Measurements from ENCODE around the gene TMEM132D.

Gene TMEM132D

GRCh38 chr12:129138776-129139175 lies 765.0 kb downstream of the TMEM132D start:
- no peak for DNase-seq (ENCODE audit: extremely low read depth in 1 of 2, low read depth in 1 of 2)

DNA sequence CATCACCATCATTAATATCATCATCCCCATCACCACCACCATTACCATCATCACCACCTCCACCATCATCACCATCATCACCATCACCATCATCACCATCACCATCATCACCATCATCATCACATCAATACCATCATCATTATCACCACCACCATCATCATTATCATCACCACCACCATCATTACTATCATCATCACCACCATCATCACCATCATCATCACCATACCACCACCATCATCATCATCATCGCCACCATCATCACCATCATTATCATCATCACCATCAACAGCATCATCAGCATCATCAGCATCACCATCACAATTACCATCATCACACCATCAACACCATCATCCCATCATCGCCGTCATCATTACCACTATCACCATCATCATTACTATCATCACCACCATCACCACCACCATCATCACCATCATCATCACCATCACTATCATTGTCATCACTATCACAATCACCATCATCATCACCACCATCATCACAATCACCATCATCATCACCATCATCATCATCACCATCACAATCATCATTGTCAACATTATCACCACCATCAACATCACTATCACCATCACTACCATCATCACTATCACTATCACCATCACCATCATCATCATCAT lies 767.0 kb downstream of the TMEM132D start:
- DNase-seq (ENCODE audit: extremely low read depth in 1 of 2, low read depth in 1 of 2), result no peak

DNA sequence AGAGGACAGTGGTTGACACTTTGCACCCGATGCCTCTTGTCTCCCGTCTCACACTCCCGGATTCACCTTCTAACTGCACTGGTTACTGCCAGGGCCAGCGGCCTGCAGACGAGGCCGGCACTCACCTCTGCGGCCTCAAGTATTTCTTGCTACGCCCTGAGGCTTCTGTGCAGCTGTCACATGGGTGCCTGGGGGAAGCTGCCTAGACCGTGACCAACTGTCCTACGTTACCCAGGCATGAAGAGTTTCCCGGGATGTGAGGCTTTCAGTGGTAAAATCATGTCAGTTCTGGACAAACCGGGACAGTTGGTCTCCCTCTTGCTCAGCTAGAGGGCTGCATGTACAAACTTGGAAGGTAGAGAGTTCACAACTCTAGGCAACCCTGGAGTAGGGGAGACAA lies 776.1 kb downstream of the TMEM132D start:
- DNase-seq (ENCODE audit: extremely low read depth in 1 of 2, low read depth in 1 of 2), result no peak

DNA sequence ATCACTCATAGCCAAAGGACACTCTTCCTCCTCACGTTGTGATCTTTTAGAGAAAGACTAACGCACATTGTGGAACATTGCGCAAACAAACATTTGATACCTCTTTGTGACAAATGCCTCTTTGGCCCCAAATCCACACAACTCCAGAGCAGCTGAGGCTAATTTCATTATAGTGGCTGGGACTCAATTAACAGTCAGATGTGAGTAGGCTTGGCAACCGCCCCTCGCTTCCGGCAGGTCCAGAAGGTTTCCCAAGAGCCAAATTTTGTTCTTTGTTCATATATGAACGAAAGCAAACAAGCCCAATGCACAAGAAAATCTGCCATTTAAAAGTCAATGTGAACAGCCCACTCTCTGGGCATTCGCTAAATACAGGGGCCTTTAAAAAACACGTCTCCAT lies 776.6 kb downstream of the TMEM132D start:
- DNase-seq (ENCODE audit: extremely low read depth in 1 of 2, low read depth in 1 of 2), result no peak

DNA sequence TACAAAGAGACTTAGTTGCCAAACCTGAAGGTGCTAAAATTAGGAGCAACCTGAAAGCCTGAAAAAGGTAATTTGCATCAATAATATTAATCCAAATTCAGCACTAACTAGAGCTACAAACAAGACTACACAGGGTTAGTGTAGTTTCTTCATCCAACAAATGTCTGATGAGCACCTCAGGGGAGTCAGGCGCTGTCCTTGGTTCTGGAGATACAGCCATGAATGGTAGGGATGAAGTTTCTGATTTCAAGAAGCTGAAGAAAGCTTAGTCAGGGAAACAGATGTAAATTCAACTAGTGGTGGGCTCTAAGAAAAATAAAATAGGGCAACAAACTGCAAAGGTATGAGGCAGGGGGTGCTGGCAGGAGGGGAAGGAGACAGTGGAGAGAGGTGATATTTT lies 784.3 kb downstream of the TMEM132D start:
- no peak for DNase-seq (ENCODE audit: extremely low read depth in 1 of 2, low read depth in 1 of 2)

GRCh38 chr12:129115558-129115957 lies 788.3 kb downstream of the TMEM132D start:
- DNase-seq (ENCODE audit: extremely low read depth in 1 of 2, low read depth in 1 of 2), result no peak

DNA sequence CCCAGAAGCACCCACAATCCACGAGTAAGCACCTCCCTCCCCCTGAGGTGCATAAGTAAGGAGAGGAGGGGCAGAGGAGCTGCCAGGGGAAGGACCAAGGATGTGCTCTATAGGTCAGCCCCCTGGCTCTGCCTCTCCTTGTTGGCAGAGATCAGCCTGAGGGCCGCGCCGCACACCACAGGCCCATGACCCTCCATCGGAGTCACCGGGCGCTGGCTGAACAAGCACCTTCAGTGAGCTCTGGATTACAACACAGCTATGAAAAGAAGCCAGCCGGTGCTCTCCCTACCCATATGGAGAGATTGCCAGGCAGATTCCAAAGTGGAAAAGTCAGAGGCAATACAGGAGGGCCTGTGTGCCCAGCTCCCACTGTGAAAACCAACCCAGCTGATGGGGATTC lies 793.2 kb downstream of the TMEM132D start:
- DNase-seq (ENCODE audit: extremely low read depth in 1 of 2, low read depth in 1 of 2), result no peak

- DNase-seq (ENCODE audit: extremely low read depth in 1 of 2, low read depth in 1 of 2), result no peak
Observed at GRCh38 chr12:129109174-129110001, 794.4 kb downstream of the TMEM132D start.

DNA sequence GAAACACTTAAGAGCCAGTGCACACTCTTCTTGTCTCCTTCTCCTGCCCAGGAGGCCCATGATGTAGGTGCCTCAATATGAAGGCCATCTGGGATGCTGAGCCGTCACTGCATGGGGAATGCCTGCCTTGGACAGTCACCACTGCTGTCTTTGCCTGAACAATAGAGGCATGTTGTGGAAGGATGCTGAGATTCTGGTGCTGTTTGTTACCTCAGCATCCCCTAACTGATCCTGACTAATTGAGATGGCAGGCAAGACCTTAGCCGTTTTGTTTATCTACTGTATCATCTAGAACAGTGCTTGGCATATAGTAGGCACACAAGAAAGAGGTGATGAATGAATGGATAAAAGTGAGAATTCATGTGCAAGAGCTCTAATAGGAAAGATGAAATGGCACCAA lies 797.1 kb downstream of the TMEM132D start:
- DNase-seq (ENCODE audit: extremely low read depth in 1 of 2, low read depth in 1 of 2), result no peak

DNA sequence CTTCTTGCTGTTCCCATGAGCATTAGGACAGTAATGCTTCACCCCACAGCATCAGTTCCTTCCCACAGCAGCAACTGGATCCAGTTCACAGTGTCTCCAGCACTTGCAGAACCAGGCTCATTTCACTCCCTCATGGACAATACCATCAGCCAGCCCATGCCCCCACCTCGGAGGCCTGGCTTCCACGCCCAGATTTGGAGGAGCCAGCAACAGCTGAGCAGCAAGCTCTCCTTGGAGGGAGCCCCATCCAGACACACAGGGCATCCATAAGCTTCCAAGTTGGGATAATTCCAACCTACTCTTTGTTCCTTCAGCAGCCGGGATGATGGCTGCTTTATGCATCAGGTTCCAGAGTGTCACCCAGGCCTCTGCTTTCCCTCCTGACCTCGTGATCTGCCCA lies 800.6 kb downstream of the TMEM132D start:
- no peak for DNase-seq (ENCODE audit: extremely low read depth in 1 of 2, low read depth in 1 of 2)

GRCh38 chr12:129102233-129102632 lies 801.6 kb downstream of the TMEM132D start:
- DNase-seq (ENCODE audit: extremely low read depth in 1 of 2, low read depth in 1 of 2), result no peak

GRCh38 chr12:129101816-129102215 lies 802.0 kb downstream of the TMEM132D start:
- no peak for DNase-seq (ENCODE audit: extremely low read depth in 1 of 2, low read depth in 1 of 2)

DNA sequence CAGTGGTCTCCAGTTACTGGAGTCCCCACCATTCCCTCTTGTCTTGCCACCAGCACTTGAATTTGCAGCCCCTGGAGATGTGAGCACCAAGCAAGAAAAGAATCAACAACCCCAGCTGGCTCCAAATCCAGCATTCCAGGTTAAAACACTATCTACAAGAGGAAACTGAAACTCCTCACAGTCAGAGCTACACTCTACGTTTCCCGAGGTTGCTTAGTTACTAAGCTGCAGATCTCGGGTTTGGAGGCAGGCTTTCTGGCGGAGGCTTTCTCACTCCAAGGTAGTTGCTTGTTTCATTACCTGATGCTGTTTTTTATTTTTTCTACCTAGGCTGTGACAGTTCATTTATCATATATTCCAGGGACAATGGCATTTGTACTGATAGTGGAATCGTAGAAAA lies 802.4 kb downstream of the TMEM132D start:
- no peak for DNase-seq (ENCODE audit: extremely low read depth in 1 of 2, low read depth in 1 of 2)

- DNase-seq (ENCODE audit: extremely low read depth in 1 of 2, low read depth in 1 of 2), result no peak
Observed at GRCh38 chr12:129097451-129097850, 806.4 kb downstream of the TMEM132D start.

DNA sequence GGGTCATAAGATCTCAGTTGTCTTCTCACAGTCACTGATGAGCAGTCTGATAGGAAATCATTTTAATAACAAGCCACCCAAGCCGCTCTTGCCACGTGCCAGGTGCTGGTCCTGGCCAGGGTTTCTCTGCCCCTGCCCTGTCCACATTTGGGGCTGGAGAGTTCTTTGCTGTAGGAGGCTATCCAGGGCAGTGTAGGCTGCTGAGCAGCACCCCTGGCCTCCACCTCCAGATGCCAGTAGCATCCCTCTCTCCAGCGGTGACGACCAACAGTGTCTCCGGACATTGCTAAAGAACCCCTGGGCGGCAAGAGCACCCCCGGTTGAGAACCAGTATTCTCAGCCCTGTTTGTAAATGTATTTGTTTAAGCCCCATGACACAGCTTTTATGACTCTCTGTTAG lies 806.9 kb downstream of the TMEM132D start:
- DNase-seq (ENCODE audit: extremely low read depth in 1 of 2, low read depth in 1 of 2), result no peak

DNA sequence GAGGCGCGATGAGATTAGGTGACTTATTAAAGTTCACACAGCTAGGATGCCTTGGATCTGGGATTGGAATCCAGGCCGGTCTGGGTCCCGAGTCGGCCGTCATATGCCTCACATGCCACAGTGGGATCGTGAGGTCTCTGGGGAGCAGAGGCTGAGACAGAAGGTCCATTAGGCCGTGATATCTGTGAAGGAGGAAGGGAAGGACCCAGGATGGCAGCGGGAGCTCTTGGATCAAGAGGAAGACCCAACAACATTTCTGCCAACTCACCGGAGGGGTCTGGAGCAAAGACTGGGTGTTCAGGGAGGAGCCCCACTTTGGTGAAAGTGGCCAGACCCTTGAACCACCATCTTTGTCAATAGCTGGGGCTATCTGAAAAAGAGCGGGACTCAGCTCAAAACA lies 807.6 kb downstream of the TMEM132D start:
- DNase-seq (ENCODE audit: extremely low read depth in 1 of 2, low read depth in 1 of 2), result no peak

- no peak for DNase-seq (ENCODE audit: extremely low read depth in 1 of 2, low read depth in 1 of 2)
Observed at GRCh38 chr12:129089576-129089975, 814.2 kb downstream of the TMEM132D start.

GRCh38 chr12:129084875-129085826 lies 818.7 kb downstream of the TMEM132D start:
- DNase-seq (ENCODE audit: extremely low read depth in 1 of 2, low read depth in 1 of 2), result no peak

- DNase-seq (ENCODE audit: extremely low read depth in 1 of 2, low read depth in 1 of 2), result no peak
Observed at GRCh38 chr12:129083121-129083840, 820.5 kb downstream of the TMEM132D start.

- DNase-seq (ENCODE audit: extremely low read depth in 1 of 2, low read depth in 1 of 2), result no peak
Observed at GRCh38 chr12:129082441-129082840, 821.4 kb downstream of the TMEM132D start.

DNA sequence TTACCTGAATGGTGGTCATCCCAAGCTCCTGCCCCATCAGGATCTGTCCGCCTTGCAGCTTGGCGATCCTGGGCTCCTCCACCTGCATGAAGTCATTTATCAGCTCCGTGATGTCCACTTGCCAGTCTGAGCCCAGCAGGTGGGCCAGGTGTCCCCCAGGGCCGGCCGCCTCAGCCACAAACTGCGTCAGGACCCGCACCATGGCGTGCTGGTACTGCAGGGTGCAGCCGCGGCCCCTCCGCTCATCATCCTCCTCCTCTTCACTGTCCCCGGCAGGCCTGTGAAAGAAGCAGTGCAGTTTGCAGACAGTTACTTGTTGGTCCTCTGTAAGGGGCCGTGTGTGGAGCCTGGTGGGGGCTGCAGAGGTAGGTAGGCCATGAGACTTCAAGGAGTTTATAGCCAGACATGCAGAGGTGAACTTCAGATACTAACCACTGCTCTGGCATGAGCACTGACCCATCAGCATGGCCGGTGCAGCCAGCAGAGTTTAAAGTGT lies 822.0 kb downstream of the TMEM132D start:
- no peak for DNase-seq (ENCODE audit: extremely low read depth in 1 of 2, low read depth in 1 of 2)

All from stimulated activated CD8-positive, alpha-beta memory T cell treated with anti-CD3 and anti-CD28 coated beads, Interleukin-7, amount 100 ng/mL, for 48 hours (primary cell).